HepG2 (cell line): Measurements from ENCODE around the gene FOXR1. TPM values are rescaled to one million over a fixed set of nuclear protein-coding genes. Genes with fewer than 3 reads are reported as not detected.

Experiments used
- ATF5 ChIP-seq: sonication (generic); formaldehyde crosslinking; IDR thresholded peaks from 2 replicates; pipeline ENCODE4 v1.4.0; 2020; ENCODE audit warnings: mild to moderate bottlenecking, low read depth, missing genetic modification reagents
- CBX5 ChIP-seq: sonication (generic); formaldehyde crosslinking; IDR thresholded peaks from 2 replicates; pipeline ENCODE4 v1.4.0; 2020; ENCODE audit warnings: missing genetic modification reagents, borderline replicate concordance
- GTF2F1 ChIP-seq: fragments of 150-350 bp; IDR thresholded peaks from 2 replicates; pipeline ENCODE4 v1.6.1; 2014; ENCODE audit warnings: low read length
- MBD4 ChIP-seq: IDR thresholded peaks from 2 replicates; pipeline ENCODE4 v1.6.1; 2012; ENCODE audit warnings: low read length, inconsistent platforms, borderline replicate concordance
- NR2F6 ChIP-seq, 2 experiments: IDR thresholded peaks; 2 replicates each; pipeline ENCODE4 v1.6.1; 2016; ENCODE audit warnings: antibody characterized with exemption in 1 of 2, mild to moderate bottlenecking in 1 of 2
- POGK ChIP-seq: sonication (generic); formaldehyde crosslinking; conservative IDR thresholded peaks from 2 replicates; pipeline ENCODE4 v1.8.0; 2022; ENCODE audit warnings: mild to moderate bottlenecking, moderate library complexity, missing genetic modification reagents
- POLR2AphosphoS2 ChIP-seq: IDR thresholded peaks from 2 replicates; pipeline ENCODE4 v1.6.1; 2011; ENCODE audit warnings: low read depth, low read length, improper control_type of control experiment
- SATB2 ChIP-seq: sonication (generic); formaldehyde crosslinking; IDR thresholded peaks from 2 replicates; pipeline ENCODE4 v1.5.0; 2020; ENCODE audit warnings: missing genetic modification reagents
- TSC22D2 ChIP-seq: sonication (generic); formaldehyde crosslinking; IDR thresholded peaks from 2 replicates; pipeline ENCODE4 v1.5.1; 2020; ENCODE audit warnings: missing genetic modification reagents, mild to moderate bottlenecking, borderline replicate concordance
- ZBTB7B ChIP-seq: sonication (generic); formaldehyde crosslinking; IDR thresholded peaks from 2 replicates; pipeline ENCODE4 v1.4.0; 2020; ENCODE audit warnings: missing genetic modification reagents
- ZNF121 ChIP-seq: sonication (generic); formaldehyde crosslinking; IDR thresholded peaks from 2 replicates; pipeline ENCODE4 v1.5.0; 2020; ENCODE audit warnings: mild to moderate bottlenecking, missing genetic modification reagents
- ZNF276 ChIP-seq: sonication (generic); formaldehyde crosslinking; IDR thresholded peaks from 2 replicates; pipeline ENCODE4 v1.4.0; 2020; ENCODE audit warnings: mild to moderate bottlenecking, low read depth, missing genetic modification reagents
- ZNF607 ChIP-seq: sonication (generic); formaldehyde crosslinking; IDR thresholded peaks from 2 replicates; pipeline ENCODE4 v1.5.1; 2020; ENCODE audit warnings: missing genetic modification reagents, mild to moderate bottlenecking, borderline replicate concordance
- polyA plus RNA-seq, 8 experiments: library from polyadenylated mRNA; depleted of rRNA in 3 of 8; stranded (reverse) in 7 of 8; unstranded in 1 of 8; fragments of >200 nt; fragmentation: Illumina TruSeq in 4 of 8; extraction: Trizol in 4 of 8; gene quantifications; 2 replicates each; pipeline versions ENCODE4 v1.2.1 to v1.2.3, GENCODE V29; 2011 to 2016; ENCODE audit warnings: low read depth in 4 of 8, missing spikeins in 1 of 8, mixed read lengths in 1 of 8; ENCODE audit not compliant: insufficient read depth in 1 of 8
- total RNA-seq, 5 experiments: library from RNA; depleted of rRNA; stranded (reverse); fragments of >200 nt; fragmentation: Illumina TruSeq; extraction: Trizol; gene quantifications; 2 replicates each; pipeline ENCODE4 v1.2.3, GENCODE V29; 2016; ENCODE audit warnings: low read depth in 1 of 5
- TF ChIP-seq, protein P1 (sequence below): sonication (generic); formaldehyde crosslinking; IDR thresholded peaks from 2 replicates; pipeline ENCODE4 v1.8.0; 2022; ENCODE audit warnings: missing genetic modification reagents, mild to moderate bottlenecking, inconsistent platforms, borderline replicate concordance
- TF ChIP-seq, protein P2 (sequence below): sonication (generic); formaldehyde crosslinking; IDR thresholded peaks from 2 replicates; pipeline ENCODE4 v1.4.0; 2020; ENCODE audit warnings: missing genetic modification reagents, low read depth, mild to moderate bottlenecking, borderline replicate concordance
- TF ChIP-seq, protein P3 (sequence below): sonication (generic); formaldehyde crosslinking; IDR thresholded peaks from 2 replicates; pipeline ENCODE4 v1.5.0; 2020; ENCODE audit warnings: mild to moderate bottlenecking, missing genetic modification reagents
- TF ChIP-seq, protein P4 (sequence below): sonication (generic); formaldehyde crosslinking; IDR thresholded peaks from 2 replicates; pipeline ENCODE4 v1.5.1; 2020; ENCODE audit warnings: missing genetic modification reagents, mild to moderate bottlenecking, borderline replicate concordance

Gene FOXR1
- total and polyA plus RNA-seq, 2 of the 13 experiments (the other 11 are each of a cell fraction or from before 2014, with no cell fraction given): not detected

- TF ChIP-seq ZNF121 (CRISPR knock-in tag): no peak
- TF ChIP-seq GTF2F1: no peak
- TF ChIP-seq POGK (CRISPR knock-in tag): no peak
- TF ChIP-seq, protein P1, sequence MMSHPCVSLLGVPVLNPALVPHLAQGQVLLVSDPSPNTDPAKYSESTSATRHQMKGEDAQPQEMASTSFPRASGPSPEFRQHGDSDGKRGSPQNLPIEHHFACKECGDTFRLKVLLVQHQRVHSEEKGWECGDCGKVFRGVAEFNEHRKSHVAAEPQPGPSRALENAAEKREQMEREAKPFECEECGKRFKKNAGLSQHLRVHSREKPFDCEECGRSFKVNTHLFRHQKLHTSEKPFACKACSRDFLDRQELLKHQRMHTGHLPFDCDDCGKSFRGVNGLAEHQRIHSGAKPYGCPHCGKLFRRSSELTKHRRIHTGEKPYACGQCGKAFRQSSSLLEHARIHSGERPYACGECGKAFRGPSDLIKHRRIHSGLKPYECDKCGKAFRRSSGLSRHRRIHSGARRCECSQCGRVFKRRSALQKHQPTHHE (CRISPR knock-in tag): no peak
- no peak for TF ChIP-seq ATF5
- TF ChIP-seq MBD4: no peak
- no peak for TF ChIP-seq POLR2AphosphoS2
- TF ChIP-seq ZBTB7B: no peak
- no peak for TF ChIP-seq ZNF276
- TF ChIP-seq, protein P2, sequence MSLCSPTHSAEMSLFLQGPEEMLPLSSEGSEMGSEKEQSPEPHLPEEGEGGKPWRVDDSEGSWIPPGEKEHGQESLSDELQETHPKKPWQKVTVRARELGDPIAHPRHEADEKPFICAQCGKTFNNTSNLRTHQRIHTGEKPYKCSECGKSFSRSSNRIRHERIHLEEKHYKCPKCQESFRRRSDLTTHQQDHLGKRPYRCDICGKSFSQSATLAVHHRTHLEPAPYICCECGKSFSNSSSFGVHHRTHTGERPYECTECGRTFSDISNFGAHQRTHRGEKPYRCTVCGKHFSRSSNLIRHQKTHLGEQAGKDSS (CRISPR knock-in tag): 0 out of 2 replicates have a peak, but pooled peaks have one; percentile 16
- TF ChIP-seq, protein P3, sequence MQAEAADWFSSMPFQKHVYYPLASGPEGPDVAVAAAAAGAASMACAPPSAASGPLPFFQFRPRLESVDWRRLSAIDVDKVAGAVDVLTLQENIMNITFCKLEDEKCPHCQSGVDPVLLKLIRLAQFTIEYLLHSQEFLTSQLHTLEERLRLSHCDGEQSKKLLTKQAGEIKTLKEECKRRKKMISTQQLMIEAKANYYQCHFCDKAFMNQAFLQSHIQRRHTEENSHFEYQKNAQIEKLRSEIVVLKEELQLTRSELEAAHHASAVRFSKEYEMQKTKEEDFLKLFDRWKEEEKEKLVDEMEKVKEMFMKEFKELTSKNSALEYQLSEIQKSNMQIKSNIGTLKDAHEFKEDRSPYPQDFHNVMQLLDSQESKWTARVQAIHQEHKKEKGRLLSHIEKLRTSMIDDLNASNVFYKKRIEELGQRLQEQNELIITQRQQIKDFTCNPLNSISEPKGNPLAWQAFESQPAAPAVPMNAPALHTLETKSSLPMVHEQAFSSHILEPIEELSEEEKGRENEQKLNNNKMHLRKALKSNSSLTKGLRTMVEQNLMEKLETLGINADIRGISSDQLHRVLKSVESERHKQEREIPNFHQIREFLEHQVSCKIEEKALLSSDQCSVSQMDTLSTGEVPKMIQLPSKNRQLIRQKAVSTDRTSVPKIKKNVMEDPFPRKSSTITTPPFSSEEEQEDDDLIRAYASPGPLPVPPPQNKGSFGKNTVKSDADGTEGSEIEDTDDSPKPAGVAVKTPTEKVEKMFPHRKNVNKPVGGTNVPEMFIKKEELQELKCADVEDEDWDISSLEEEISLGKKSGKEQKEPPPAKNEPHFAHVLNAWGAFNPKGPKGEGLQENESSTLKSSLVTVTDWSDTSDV (CRISPR knock-in tag): no peak
- no peak for TF ChIP-seq SATB2
- TF ChIP-seq CBX5 (CRISPR knock-in tag): no peak
- TF ChIP-seq TSC22D2 (CRISPR knock-in tag): no peak
- TF ChIP-seq, protein P4, sequence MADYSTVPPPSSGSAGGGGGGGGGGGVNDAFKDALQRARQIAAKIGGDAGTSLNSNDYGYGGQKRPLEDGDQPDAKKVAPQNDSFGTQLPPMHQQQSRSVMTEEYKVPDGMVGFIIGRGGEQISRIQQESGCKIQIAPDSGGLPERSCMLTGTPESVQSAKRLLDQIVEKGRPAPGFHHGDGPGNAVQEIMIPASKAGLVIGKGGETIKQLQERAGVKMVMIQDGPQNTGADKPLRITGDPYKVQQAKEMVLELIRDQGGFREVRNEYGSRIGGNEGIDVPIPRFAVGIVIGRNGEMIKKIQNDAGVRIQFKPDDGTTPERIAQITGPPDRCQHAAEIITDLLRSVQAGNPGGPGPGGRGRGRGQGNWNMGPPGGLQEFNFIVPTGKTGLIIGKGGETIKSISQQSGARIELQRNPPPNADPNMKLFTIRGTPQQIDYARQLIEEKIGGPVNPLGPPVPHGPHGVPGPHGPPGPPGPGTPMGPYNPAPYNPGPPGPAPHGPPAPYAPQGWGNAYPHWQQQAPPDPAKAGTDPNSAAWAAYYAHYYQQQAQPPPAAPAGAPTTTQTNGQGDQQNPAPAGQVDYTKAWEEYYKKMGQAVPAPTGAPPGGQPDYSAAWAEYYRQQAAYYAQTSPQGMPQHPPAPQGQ (CRISPR knock-in tag): no peak
- no peak for TF ChIP-seq NR2F6 (IDR thresholded peaks at IDR 0.05)
- TF ChIP-seq NR2F6 (CRISPR knock-in tag; IDR thresholded peaks at IDR 0.05): no peak
- no peak for TF ChIP-seq ZNF607 (CRISPR knock-in tag)
These were observed 54.6 kb downstream of the FOXR1 start (continued) for GRCh38 chr11:119025978-119026766.
